Keratinocyte (primary cell): Measurements from ENCODE around the gene TMLHE. TPM values are rescaled to one million over a fixed set of nuclear protein-coding genes. Genes with fewer than 3 reads are reported as not detected.

ENCODE experiments used
- DNase-seq: peaks from one replicate; pipeline ENCODE4 v3.0.0-alpha.2; 2011; ENCODE audit warnings: low read depth, missing footprints, low spot score
- FAIRE-seq: peaks from 2 replicates; lab custom pipeline; 2011; peaks lifted over from hg19 to GRCh38; lab: Jason Lieb, UNC
- H2AFZ ChIP-seq: 2 replicates; pipeline ENCODE4 v1.6.0; 2012; ENCODE audit warnings: low read length, control low read depth, inconsistent platforms; ENCODE audit not compliant: control insufficient read depth
- H3K27ac ChIP-seq: 2 replicates; pipeline ENCODE4 v1.5.1; 2011; ENCODE audit warnings: low read length; ENCODE audit not compliant: control insufficient read depth, insufficient read depth
- H3K27me3 ChIP-seq: 3 replicates; pipeline ENCODE4 v1.6.0; 2011; ENCODE audit warnings: low read length; ENCODE audit not compliant: control insufficient read depth, insufficient read depth; ENCODE audit errors: extremely low read depth
- H3K36me3 ChIP-seq, 2 experiments: 2 replicates in 1 of 2; 3 replicates in 1 of 2; pipeline ENCODE4 v1.5.1; 2011; ENCODE audit warnings: low read length in 2 of 2, mild to moderate bottlenecking in 1 of 2; ENCODE audit not compliant: control insufficient read depth in 2 of 2, insufficient read depth in 2 of 2; ENCODE audit errors: extremely low read depth in 1 of 2
- H3K4me1 ChIP-seq: 3 replicates; pipeline ENCODE4 v1.5.1; 2011; ENCODE audit warnings: low read length; ENCODE audit not compliant: control insufficient read depth, insufficient read depth; ENCODE audit errors: extremely low read depth
- H3K4me2 ChIP-seq: 3 replicates; pipeline ENCODE4 v1.6.0; 2011; ENCODE audit warnings: low read depth, low read length; ENCODE audit not compliant: control insufficient read depth, insufficient read depth; ENCODE audit errors: extremely low read depth
- H3K4me3 ChIP-seq, 3 experiments: fragments of 200-600 bp in 1 of 3; sonication (generic) in 1 of 3; 2 replicates in 2 of 3; 3 replicates in 1 of 3; pipeline ENCODE4 v1.5.1; 2011 to 2016; ENCODE audit warnings: low read length in 3 of 3, mild to moderate bottlenecking in 3 of 3, control low read depth in 2 of 3, inconsistent platforms in 1 of 3, low read depth in 1 of 3, mixed read lengths in 1 of 3, mixed run types in 1 of 3, moderate library complexity in 1 of 3; ENCODE audit not compliant: control insufficient read depth in 2 of 3, insufficient read depth in 2 of 3; ENCODE audit errors: extremely low read depth in 1 of 3
- H3K79me2 ChIP-seq: 2 replicates; pipeline ENCODE4 v1.6.0; 2012; ENCODE audit warnings: low read length; ENCODE audit not compliant: control insufficient read depth, insufficient read depth
- H3K9ac ChIP-seq: 3 replicates; pipeline ENCODE4 v1.6.0; 2011; ENCODE audit warnings: low read length; ENCODE audit not compliant: control insufficient read depth, insufficient read depth; ENCODE audit errors: extremely low read depth
- H3K9me1 ChIP-seq: 3 replicates; pipeline ENCODE4 v1.6.0; 2011; ENCODE audit warnings: low read length; ENCODE audit not compliant: control insufficient read depth, insufficient read depth; ENCODE audit errors: extremely low read depth
- H3K9me3 ChIP-seq: 2 replicates; pipeline ENCODE4 v1.5.1; 2012; ENCODE audit warnings: low read depth, low read length; ENCODE audit not compliant: control insufficient read depth
- H4K20me1 ChIP-seq: 3 replicates; pipeline ENCODE4 v1.6.0; 2011; ENCODE audit warnings: low read length; ENCODE audit not compliant: control insufficient read depth, insufficient read depth; ENCODE audit errors: extremely low read depth
- CTCF ChIP-seq, 3 experiments: IDR thresholded peaks in 1 of 3; conservative IDR thresholded peaks in 1 of 3; optimal IDR thresholded peaks in 1 of 3; 2 replicates in 2 of 3; 3 replicates in 1 of 3; pipeline versions ENCODE3 to v1.5.1; 2011; ENCODE audit warnings: low read length in 3 of 3, mild to moderate bottlenecking in 3 of 3, moderate library complexity in 2 of 3, control low read depth in 1 of 3, inconsistent platforms in 1 of 3; ENCODE audit not compliant: insufficient read depth in 2 of 3; ENCODE audit errors: extremely low read depth in 1 of 3
- EZH2 ChIP-seq: IDR thresholded peaks from one replicate; pipeline ENCODE4 v1.6.1; 2012; ENCODE audit warnings: inconsistent platforms, mild to moderate bottlenecking, low read length, moderate library complexity
- dilution Hi-C: fragments of 300-500 bp; cut with MboI; formaldehyde crosslinking; loops from one replicate; pipeline ENCODE4 v1.7.0; 2020; ENCODE audit warnings: low sequenced_read_pairs; ENCODE audit not compliant: extremely low pct_ligation_motif_present
- polyA plus RNA-seq, 5 experiments: library from polyadenylated mRNA; depleted of rRNA in 3 of 5; stranded (reverse) in 3 of 5; stranded (forward) in 1 of 5; unstranded in 1 of 5; fragments of >200 nt; gene quantifications; 1 replicate in 1 of 5; 2 replicates in 3 of 5; 3 replicates in 1 of 5; pipeline versions ENCODE4 v1.2.1 to v1.2.3, GENCODE V29; 2011 to 2012; ENCODE audit warnings: missing spikeins in 2 of 5, low read depth in 1 of 5, low replicate concordance in 1 of 5
- small RNA-seq, 3 experiments: library from RNA; depleted of rRNA; stranded (forward); fragments of <200 nt; gene quantifications; one replicate each; pipeline ENCODE3, GENCODE V24; 2012; ENCODE audit warnings: low read depth in 3 of 3, low replicate concordance in 1 of 3; ENCODE audit not compliant: insufficient read length in 3 of 3

TMLHE gene
- polyA plus RNA-seq, 1 donor (not counting 4 experiments of a cell fraction or from before 2014, with no cell fraction given), result 15.7 TPM

- no peak for TF ChIP-seq CTCF (optimal IDR thresholded peaks at IDR 0.05 in 1 of 3, IDR thresholded peaks at IDR 0.05 in 1 of 3, conservative IDR thresholded peaks at IDR 0.05 in 1 of 3; ENCODE audit: extremely low read depth in 1 of 3, insufficient read depth in 2 of 3, low read length in 3 of 3)
- no peak for TF ChIP-seq EZH2
Measured at GRCh38 chrX:155441097-155441496, 171.7 kb downstream of the TMLHE start.

More at GRCh38 chrX:155441097-155441496, 171.7 kb downstream of the TMLHE start:
- H3K27ac ChIP-seq, result no peak overlapping the region
- H3K9ac ChIP-seq, result no peak overlapping the region
- no peaks in the 10 kb centered on the region for H4K20me1 ChIP-seq
- H3K4me3 ChIP-seq, result no peak overlapping the region
- H3K36me3 ChIP-seq, result no peaks in the 10 kb centered on the region
- H3K4me2 ChIP-seq, result no peak overlapping the region
- no peaks in the 10 kb centered on the region for H3K27me3 ChIP-seq
- no peak for FAIRE-seq
- no peaks in the 10 kb centered on the region for H3K4me1 ChIP-seq
- peaks cover 10% of the 10 kb centered on the region for H3K9me3 ChIP-seq
- no peak for DNase-seq
- no peaks in the 10 kb centered on the region for H3K79me2 ChIP-seq
- H2AFZ ChIP-seq, result no peak overlapping the region
- dilution Hi-C loops, result no loop called here
- no peaks in the 10 kb centered on the region for H3K9me1 ChIP-seq

Small RNA genes within 50 kb of the gene (small RNA-seq; reads per million reads assigned to genes)
- gene MIR1184-3, result 0 reads per million in 3 experiments

Other genes starting within 250 kb of the TMLHE start
- not detected in 3 replicates for gene F8A2, start 230.9 kb downstream of the TMLHE start, polyA plus RNA-seq
- gene F8A3, start 154.3 kb downstream of the TMLHE start, polyA plus RNA-seq, result 0.44 to 1.6 TPM (median 1.1 TPM) in 3 replicates
- 0.24 to 0.49 TPM (median 0.47 TPM) in 3 replicates for gene SPRY3, start 366 bp downstream of the TMLHE start, polyA plus RNA-seq